ENCODE data around the gene PPM1D.

The PPM1D gene

DNA sequence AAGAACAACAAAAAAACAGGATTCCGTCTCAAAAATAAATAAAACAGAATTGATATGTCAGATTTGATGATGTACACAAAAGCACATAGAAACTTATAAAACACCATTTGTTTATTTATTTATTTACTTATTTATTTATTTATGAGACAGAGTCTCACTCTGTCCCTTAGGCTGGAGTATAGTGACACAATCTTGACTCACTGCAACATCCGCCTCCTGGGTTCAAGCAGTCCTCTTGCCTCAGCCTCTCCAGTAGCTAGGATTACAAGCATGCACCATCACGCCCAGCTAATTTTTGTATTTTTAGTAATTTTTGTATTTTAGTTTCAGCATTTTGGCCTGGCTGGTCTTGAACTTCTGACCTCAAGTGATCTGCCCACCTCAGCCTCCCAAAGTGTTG, 99.1 kb downstream of the PPM1D start:
- no peak overlapping the region for H3K27ac ChIP-seq
- TF ChIP-seq, protein P1, sequence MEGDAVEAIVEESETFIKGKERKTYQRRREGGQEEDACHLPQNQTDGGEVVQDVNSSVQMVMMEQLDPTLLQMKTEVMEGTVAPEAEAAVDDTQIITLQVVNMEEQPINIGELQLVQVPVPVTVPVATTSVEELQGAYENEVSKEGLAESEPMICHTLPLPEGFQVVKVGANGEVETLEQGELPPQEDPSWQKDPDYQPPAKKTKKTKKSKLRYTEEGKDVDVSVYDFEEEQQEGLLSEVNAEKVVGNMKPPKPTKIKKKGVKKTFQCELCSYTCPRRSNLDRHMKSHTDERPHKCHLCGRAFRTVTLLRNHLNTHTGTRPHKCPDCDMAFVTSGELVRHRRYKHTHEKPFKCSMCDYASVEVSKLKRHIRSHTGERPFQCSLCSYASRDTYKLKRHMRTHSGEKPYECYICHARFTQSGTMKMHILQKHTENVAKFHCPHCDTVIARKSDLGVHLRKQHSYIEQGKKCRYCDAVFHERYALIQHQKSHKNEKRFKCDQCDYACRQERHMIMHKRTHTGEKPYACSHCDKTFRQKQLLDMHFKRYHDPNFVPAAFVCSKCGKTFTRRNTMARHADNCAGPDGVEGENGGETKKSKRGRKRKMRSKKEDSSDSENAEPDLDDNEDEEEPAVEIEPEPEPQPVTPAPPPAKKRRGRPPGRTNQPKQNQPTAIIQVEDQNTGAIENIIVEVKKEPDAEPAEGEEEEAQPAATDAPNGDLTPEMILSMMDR (conservative IDR thresholded peaks at IDR 0.05), result no peak

DNA sequence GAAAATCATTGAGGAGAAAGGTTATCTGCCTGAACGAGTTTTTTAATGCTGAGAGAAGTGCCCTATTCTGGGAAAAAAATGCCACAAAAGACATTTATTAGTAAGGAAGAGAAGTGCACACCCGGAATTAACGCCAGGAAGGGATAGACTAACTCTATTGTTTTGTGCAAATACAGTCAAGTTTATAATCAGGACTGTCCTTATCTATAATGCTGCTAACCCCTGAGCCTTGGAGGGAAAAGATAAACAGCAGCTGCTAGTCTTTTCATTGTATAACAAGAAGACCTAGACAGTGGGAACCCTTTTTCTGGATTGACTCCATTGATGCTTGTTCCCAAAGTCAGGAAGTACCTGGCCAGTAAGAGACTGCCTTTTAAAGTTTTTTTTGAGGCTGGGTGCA, 104.2 kb downstream of the PPM1D start:
- TF ChIP-seq, protein P1 (conservative IDR thresholded peaks at IDR 0.05), result no peak

DNA sequence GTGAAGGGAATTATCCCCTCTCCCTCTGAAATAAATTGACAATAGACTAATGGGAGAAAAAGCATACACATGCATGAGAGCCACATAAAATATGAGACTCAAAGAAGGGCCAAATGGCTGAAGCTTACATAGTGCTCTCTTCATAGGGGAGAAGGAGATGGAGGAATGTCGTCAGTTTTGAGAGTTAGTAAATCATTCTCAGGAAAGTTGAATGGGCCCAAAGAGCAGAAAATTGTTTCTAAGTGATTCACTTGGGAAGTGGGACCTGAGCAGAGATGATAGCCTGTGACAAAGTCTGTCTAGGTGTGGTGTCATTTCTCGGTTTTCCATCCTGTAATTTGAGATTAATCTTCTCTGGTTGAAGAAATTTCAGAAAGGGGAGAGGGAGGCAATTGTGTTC, 112.7 kb downstream of the PPM1D start:
- H3K27ac ChIP-seq, result no peak overlapping the region
- TF ChIP-seq, protein P1 (conservative IDR thresholded peaks at IDR 0.05), result no peak

More for the DNA sequence above, 104.2 kb downstream of the PPM1D start:
- H3K27ac ChIP-seq, result no peak overlapping the region

DNA sequence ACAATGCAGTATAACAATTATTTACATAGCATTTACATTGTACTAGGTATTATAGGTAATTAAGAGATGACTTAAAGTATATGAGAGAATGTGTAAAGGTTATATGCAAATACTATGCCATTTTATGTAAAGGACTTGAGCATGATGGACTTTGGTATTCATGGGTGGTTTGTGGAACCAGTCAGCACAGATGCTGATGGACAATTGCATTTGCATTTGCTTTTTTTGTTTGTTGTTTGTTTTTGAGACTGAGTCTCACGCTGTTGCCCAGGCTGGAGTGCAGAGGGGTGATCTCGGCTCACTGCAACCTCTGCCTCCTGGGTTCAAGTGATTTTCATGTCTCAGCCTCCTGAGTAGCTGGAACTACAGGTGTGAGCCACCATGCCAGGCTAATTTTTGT, 113.6 kb downstream of the PPM1D start:
- TF ChIP-seq, protein P1 (conservative IDR thresholded peaks at IDR 0.05), result no peak
- H3K27ac ChIP-seq, result no peak overlapping the region
